ENCODE data around the gene SF3B3. TPM values are rescaled to one million over a fixed set of nuclear protein-coding genes. Genes with fewer than 3 reads are reported as not detected.
A peak's percentile ranks its signal among the peaks of the same experiment; 100 is the strongest.

SF3B3 gene
- total and polyA plus RNA-seq, 2 donors (not counting 1 experiment from before 2014, with no cell fraction given): 67.1 to 266 TPM

DNA sequence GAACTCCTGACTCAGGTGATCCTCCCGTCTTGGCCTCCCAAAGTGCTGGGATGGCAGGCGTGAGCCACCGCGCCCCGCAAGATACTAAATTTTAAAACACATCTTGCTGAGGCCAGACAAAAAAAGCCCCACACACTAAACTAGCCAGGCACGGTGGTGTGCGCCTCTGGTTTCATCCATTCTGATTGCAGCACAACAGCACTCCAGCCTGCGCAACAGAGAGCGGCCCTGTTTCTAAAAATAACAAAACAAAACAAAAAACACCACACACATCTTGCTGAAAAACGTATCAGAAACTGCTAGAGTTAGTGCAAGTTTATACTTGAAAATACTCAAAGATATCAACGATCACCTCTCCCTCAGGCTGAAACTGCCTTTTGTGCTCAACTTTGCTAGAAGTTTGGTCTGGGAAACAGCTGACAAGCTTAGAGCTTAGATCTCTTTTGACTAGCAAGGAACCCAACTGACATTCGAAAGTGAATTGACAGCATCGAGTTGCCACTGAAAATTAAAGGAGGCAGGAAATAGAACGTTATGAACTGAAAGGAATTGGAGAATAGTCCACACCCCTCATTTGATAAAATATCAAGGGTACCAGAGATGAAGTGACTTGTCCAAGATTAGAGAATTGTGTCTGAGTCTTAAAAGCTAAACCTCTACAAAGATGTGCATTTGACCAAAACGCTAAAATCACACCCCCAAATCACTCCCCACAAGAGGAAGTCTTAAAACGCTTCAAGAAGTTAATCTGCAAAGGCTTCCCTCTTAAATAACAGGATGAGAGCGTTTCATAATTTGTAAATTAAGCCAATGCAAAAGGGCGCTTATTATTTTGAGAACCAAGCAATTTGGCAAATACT, 1.2 kb upstream of the SF3B3 start:
- POLR2A ChIA-PET: interaction anchor here (0.7 to 2.6 kb wide), 4 partner anchors 14 to 143 kb away, joined by 4 to 15 read pairs (median 7); no protein-coding TSS in a partner anchor
- Histone ChIP-seq H3K4me2 (replicated peaks; ENCODE audit: low read depth, low read length, poor library complexity, severe bottlenecking) (peak overlapping the region; percentile 90), H3K36me3 (replicated peaks in 1 of 2; ENCODE audit: control extremely low read depth in 1 of 2, control insufficient read depth in 1 of 2, extremely low read depth in 1 of 2, insufficient read depth in 2 of 2, low read length in 1 of 2) (peaks cover 9 to 22% of the 10 kb centered on the region in 2 experiments), H3K9ac (ENCODE audit: low read length) (peak overlapping the region; percentile 97), H3K79me2 (ENCODE audit: control insufficient read depth, insufficient read depth, low read length) (peaks cover 75% of the 10 kb centered on the region), H3K27ac (ENCODE audit: low read length in 2 of 2) (peak overlapping the region; percentile 85 to 92), H3K9me3 (ENCODE audit: control extremely low read depth in 1 of 3, control insufficient read depth in 2 of 3, insufficient read depth in 1 of 3, low read length in 2 of 3) (no peaks in the 10 kb centered on the region), H3K4me1 (ENCODE audit: control insufficient read depth in 2 of 2, insufficient read depth in 2 of 2, low read length in 2 of 2) (peaks cover 26 to 35% of the 10 kb centered on the region in 2 donors), H3K4me3 (ENCODE audit: control extremely low read depth in 1 of 5, extremely low read depth in 1 of 5, insufficient read depth in 1 of 5, low read depth in 2 of 5, low read length in 4 of 5) (peak overlapping the region; percentile 74 to 100 (median 87)), H3K27me3 (replicated peaks in 1 of 4; ENCODE audit: control extremely low read depth in 1 of 4, control insufficient read depth in 3 of 4, insufficient read depth in 4 of 4, low read length in 3 of 4) (no peaks in the 10 kb centered on the region), H4K20me1 (ENCODE audit: control insufficient read depth, insufficient read depth, low read length, poor library complexity, severe bottlenecking) (peaks cover 11% of the 10 kb centered on the region), H2AFZ (ENCODE audit: insufficient read depth, low read depth, low read length, poor library complexity, severe bottlenecking) (peak overlapping the region; percentile 97)
- DNase-seq: no peak
- intact Hi-C loops (cut with micrococcal nuclease): loop anchor here (1.0 to 10.0 kb wide), 8 partner anchors 70 to 1482 kb away; partner anchors contain the start of genes AARS1, DDX19A, DHODH and EXOSC6
- CTCF ChIA-PET: interaction anchor here (0.6 to 1.1 kb wide), 3 partner anchors 51 to 225 kb away, joined by 3 to 6 read pairs (median 3); no protein-coding TSS in a partner anchor
- 73% methylated on average over 8 of the region's 18 CpGs for WGBS (ENCODE audit: insufficient coverage)
- Mint-ChIP-seq H3K4me3 (peak overlapping the region; percentile 94), H3K27me3 (no peaks in the 10 kb centered on the region), H3K9me3 (ENCODE audit: insufficient read depth) (no peaks in the 10 kb centered on the region), H3K4me1 (peaks cover 43% of the 10 kb centered on the region), H3K27ac (peak overlapping the region; percentile 96)
- ATAC-seq (ENCODE audit: low read depth): no peak
- TF ChIP-seq EZH2 (IDR thresholded peaks at IDR 0.05; ENCODE audit: borderline replicate concordance, insufficient read depth, low read depth, low read length, poor library complexity, severe bottlenecking): no peak
- TF ChIP-seq, protein P1, sequence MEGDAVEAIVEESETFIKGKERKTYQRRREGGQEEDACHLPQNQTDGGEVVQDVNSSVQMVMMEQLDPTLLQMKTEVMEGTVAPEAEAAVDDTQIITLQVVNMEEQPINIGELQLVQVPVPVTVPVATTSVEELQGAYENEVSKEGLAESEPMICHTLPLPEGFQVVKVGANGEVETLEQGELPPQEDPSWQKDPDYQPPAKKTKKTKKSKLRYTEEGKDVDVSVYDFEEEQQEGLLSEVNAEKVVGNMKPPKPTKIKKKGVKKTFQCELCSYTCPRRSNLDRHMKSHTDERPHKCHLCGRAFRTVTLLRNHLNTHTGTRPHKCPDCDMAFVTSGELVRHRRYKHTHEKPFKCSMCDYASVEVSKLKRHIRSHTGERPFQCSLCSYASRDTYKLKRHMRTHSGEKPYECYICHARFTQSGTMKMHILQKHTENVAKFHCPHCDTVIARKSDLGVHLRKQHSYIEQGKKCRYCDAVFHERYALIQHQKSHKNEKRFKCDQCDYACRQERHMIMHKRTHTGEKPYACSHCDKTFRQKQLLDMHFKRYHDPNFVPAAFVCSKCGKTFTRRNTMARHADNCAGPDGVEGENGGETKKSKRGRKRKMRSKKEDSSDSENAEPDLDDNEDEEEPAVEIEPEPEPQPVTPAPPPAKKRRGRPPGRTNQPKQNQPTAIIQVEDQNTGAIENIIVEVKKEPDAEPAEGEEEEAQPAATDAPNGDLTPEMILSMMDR (IDR thresholded peaks at IDR 0.05): no peak
